Activated naive CD4-positive, alpha-beta T cell treated with Interleukin-2 at 50 U/mL for 16 hours (primary cell): ENCODE data around the gene PCDHGA6.

Experiments used
- DNase-seq: peaks from one replicate; pipeline ENCODE4 v3.0.0-alpha.2; 2020

PCDHGA6 gene

DNA sequence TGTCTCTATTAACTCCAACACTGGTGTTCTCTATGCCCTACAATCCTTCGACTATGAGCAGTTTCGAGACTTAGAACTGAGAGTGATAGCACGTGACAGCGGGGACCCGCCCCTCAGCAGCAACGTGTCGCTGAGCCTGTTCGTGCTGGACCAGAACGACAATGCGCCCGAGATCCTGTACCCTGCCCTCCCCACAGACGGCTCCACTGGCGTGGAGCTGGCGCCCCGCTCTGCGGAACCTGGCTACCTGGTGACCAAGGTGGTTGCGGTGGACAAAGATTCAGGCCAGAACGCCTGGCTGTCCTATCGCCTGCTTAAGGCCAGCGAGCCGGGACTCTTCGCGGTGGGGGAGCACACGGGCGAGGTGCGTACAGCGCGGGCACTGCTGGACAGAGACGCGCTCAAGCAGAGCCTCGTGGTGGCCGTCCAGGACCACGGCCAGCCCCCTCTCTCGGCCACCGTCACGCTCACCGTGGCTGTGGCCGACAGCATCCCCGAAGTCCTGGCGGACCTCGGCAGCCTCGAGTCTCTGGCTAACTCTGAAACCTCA, 49.1 kb downstream of the PCDHGA6 start:
- no peak for DNase-seq

DNA sequence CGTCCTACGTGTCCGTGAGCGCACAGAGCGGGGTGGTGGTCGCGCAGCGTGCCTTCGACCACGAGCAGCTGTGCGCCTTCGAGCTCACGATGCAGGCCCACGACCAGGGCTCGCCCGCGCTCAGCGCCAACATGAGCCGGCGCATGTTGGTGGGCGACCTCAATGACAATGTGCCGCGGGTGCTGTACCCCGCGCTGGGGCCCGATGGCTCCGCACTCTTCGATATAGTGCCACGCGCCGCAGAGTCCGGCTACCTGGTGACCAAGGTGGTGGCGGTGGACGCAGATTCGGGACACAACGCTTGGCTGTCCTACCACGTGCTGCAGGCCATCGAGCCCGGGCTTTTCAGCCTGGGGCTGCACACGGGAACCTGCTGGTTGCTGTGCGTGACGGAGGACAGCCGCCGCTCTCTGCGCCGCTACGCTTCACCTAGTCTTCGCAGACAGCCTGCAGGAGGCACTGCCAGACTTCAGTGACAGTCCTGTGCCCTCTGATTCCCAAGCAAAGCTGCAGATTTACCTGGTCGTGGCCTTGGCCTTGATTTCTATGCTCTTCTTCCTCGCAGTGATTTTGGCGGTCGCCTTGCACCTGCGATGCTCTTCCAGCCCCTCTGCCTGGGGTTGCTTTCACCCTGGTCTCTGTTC, 54.2 kb downstream of the PCDHGA6 start:
- no peak for DNase-seq
